ENCODE results near the gene PMPCA. TPM values are rescaled to one million over a fixed set of nuclear protein-coding genes. Genes with fewer than 3 reads are reported as not detected.

The PMPCA gene
- total RNA-seq, 2 experiments from 2014 or later: 107 to 109 TPM

GRCh38 chr9:136441191-136441680 lies 30.8 kb downstream of the PMPCA start:
- H3K4me1 ChIP-seq (ENCODE audit: insufficient read depth, low read length): peaks cover 30% of the 10 kb centered on the region

GRCh38 chr9:136441681-136442245 lies 31.3 kb downstream of the PMPCA start:
- Histone ChIP-seq H3K27me3 (ENCODE audit: control insufficient read depth in 1 of 2, insufficient read depth in 2 of 2, low read length in 2 of 2) (no peaks in the 10 kb centered on the region), H3K4me3 (ENCODE audit: low read length) (no peak overlapping the region), H3K4me1 (ENCODE audit: insufficient read depth, low read length) (peaks cover 27% of the 10 kb centered on the region), H3K9me3 (ENCODE audit: control insufficient read depth in 1 of 2, insufficient read depth in 1 of 2, low read length in 2 of 2) (no peaks in the 10 kb centered on the region), H3K36me3 (ENCODE audit: insufficient read depth, low read length) (peaks cover 53% of the 10 kb centered on the region), H3K27ac (ENCODE audit: low read depth in 1 of 2, low read length in 2 of 2) (no peak overlapping the region)
- Mint-ChIP-seq H3K27ac (no peak overlapping the region), H3K36me3 (ENCODE audit: low read depth) (peaks cover 62% of the 10 kb centered on the region), H3K9me3 (no peaks in the 10 kb centered on the region), H3K4me3 (peak overlapping the region; percentile 70), H3K4me1 (ENCODE audit: low read depth) (peaks cover 17% of the 10 kb centered on the region), H3K27me3 (no peaks in the 10 kb centered on the region)
- ChIA-PET CTCF (no interaction called here), POLR2A (no interaction called here)
- peak in 1 of 14 experiments; percentile 18 for DNase-seq
- TF ChIP-seq CTCF (IDR thresholded peaks at IDR 0.05): no peak
- ATAC-seq (ENCODE audit: poor library complexity): no peak
- intact Hi-C loops (cut with DNase I, micrococcal nuclease): loop anchor here in 1 of 2 experiments (2.0 kb wide), 2 partner anchors 39 to 63 kb away; no protein-coding TSS in a partner anchor

More at GRCh38 chr9:136441191-136441680, 30.8 kb downstream of the PMPCA start:
- Histone ChIP-seq H3K36me3 (ENCODE audit: insufficient read depth, low read length) (peaks cover 48% of the 10 kb centered on the region), H3K27ac (ENCODE audit: low read depth in 1 of 2, low read length in 2 of 2) (no peak overlapping the region), H3K27me3 (ENCODE audit: control insufficient read depth in 1 of 2, insufficient read depth in 2 of 2, low read length in 2 of 2) (no peaks in the 10 kb centered on the region), H3K4me3 (ENCODE audit: low read length) (no peak overlapping the region), H3K9me3 (ENCODE audit: control insufficient read depth in 1 of 2, insufficient read depth in 1 of 2, low read length in 2 of 2) (no peaks in the 10 kb centered on the region)
- no peak for TF ChIP-seq CTCF (IDR thresholded peaks at IDR 0.05)
- Mint-ChIP-seq H3K4me3 (peak overlapping the region; percentile 70), H3K27ac (no peak overlapping the region), H3K36me3 (ENCODE audit: low read depth) (peaks cover 57% of the 10 kb centered on the region), H3K9me3 (no peaks in the 10 kb centered on the region), H3K27me3 (no peaks in the 10 kb centered on the region), H3K4me1 (ENCODE audit: low read depth) (peaks cover 21% of the 10 kb centered on the region)
- ATAC-seq (ENCODE audit: poor library complexity) (no peak), DNase-seq (peak in 1 of 14 experiments; percentile 16)
- intact Hi-C loops (cut with DNase I, micrococcal nuclease): loop anchor here in 1 of 2 experiments (2.0 kb wide), 1 partner anchor 64 kb away; no protein-coding TSS in a partner anchor
- ChIA-PET CTCF (interaction anchor here (1.3 to 1.4 kb wide), 2 partner anchors 27 to 77 kb away, joined by 3 read pairs; partner anchors contain the start of gene DNLZ), POLR2A (no interaction called here)

GRCh38 chr9:136442265-136442664 lies 31.8 kb downstream of the PMPCA start:
- H3K36me3 Mint-ChIP-seq (ENCODE audit: low read depth): peaks cover 67% of the 10 kb centered on the region
- TF ChIP-seq CTCF (IDR thresholded peaks at IDR 0.05): no peak
- intact Hi-C loops (cut with DNase I, micrococcal nuclease): loop anchor here in 1 of 2 experiments (2.0 kb wide), 1 partner anchor 39 kb away; no protein-coding TSS in a partner anchor
- CTCF ChIA-PET: no interaction called here
- H3K9me3 ChIP-seq (ENCODE audit: control insufficient read depth in 1 of 2, insufficient read depth in 1 of 2, low read length in 2 of 2): no peaks in the 10 kb centered on the region
- POLR2A ChIA-PET: no interaction called here
- no peaks in the 10 kb centered on the region for H3K9me3 Mint-ChIP-seq
- H3K27me3 Mint-ChIP-seq: no peaks in the 10 kb centered on the region
- H3K4me3 Mint-ChIP-seq: no peak overlapping the region
- H3K36me3 ChIP-seq (ENCODE audit: insufficient read depth, low read length): peaks cover 58% of the 10 kb centered on the region
- DNase-seq: no peak
- peaks cover 22% of the 10 kb centered on the region for H3K4me1 ChIP-seq (ENCODE audit: insufficient read depth, low read length)
- no peak for ATAC-seq (ENCODE audit: poor library complexity)
- H3K27ac ChIP-seq (ENCODE audit: low read depth in 1 of 2, low read length in 2 of 2): no peak overlapping the region
- no peaks in the 10 kb centered on the region for H3K27me3 ChIP-seq (ENCODE audit: control insufficient read depth in 1 of 2, insufficient read depth in 2 of 2, low read length in 2 of 2)
- no peak overlapping the region for H3K4me3 ChIP-seq (ENCODE audit: low read length)
- H3K4me1 Mint-ChIP-seq (ENCODE audit: low read depth): peaks cover 12% of the 10 kb centered on the region
- H3K27ac Mint-ChIP-seq: no peak overlapping the region
